GF-D8 (cell line): ENCODE results near the gene SCNN1B.
"Not testable (repeated sequence)": the region's sequence is repeated elsewhere in the genome, so short reads cannot be mapped to it uniquely, and the experiment has no call there.

ENCODE experiments used
- DNase-seq: peaks from one replicate; lab custom pipeline; 2025; lab: John Stamatoyannopoulos, UW

SCNN1B gene, protein sequence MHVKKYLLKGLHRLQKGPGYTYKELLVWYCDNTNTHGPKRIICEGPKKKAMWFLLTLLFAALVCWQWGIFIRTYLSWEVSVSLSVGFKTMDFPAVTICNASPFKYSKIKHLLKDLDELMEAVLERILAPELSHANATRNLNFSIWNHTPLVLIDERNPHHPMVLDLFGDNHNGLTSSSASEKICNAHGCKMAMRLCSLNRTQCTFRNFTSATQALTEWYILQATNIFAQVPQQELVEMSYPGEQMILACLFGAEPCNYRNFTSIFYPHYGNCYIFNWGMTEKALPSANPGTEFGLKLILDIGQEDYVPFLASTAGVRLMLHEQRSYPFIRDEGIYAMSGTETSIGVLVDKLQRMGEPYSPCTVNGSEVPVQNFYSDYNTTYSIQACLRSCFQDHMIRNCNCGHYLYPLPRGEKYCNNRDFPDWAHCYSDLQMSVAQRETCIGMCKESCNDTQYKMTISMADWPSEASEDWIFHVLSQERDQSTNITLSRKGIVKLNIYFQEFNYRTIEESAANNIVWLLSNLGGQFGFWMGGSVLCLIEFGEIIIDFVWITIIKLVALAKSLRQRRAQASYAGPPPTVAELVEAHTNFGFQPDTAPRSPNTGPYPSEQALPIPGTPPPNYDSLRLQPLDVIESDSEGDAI

DNA sequence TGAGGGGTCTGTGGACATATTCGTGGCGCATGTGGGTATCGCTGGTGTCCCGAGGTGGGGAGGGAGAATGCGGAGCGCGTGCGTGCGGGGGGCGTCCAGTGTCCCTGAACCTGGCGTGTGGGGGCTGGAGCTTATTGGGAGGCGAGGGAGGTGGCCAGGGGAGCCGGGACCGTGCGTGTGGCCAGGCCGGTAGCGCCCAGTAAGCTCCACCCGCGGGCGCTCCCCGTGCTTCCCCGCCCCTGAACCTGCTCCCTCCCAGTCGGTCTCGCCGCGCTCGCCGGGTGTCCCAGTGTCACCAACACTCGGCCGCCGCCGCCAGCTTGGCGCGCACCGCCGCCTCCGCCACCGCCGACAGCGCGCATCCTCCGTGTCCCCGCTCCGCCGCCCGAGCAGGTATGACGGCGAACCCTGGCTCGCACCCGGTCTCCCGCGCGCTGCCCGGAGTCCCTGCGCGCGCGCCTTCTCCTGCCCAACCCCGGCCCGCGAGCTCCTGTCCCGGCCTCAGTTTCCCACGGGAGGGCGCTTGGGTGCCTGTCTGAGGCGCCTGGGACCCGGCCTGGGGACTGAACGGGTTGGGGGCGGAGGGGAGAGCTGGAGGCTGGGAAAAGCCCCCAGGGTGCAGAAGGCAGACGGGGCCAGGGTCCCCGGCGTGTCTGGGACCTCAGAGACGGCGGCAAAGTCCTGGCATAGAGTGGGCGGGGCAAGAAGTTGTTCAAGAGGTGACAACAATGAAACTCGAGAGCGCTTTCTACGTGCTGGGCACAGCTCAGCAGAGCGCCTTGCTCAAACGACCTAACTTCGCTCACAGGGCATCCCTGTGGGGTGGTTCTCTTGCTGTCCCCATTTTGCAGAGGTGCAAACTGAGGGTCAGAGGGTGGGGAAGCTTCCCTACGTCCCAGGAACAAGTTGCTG is at the start of gene SCNN1B:
SCNN1B (plus strand) TSS at position 258 of the 912 bp plus-strand sequence. CDS start 46,298 bp downstream, outside the sequence.
- DNase-seq = no peak

DNA sequence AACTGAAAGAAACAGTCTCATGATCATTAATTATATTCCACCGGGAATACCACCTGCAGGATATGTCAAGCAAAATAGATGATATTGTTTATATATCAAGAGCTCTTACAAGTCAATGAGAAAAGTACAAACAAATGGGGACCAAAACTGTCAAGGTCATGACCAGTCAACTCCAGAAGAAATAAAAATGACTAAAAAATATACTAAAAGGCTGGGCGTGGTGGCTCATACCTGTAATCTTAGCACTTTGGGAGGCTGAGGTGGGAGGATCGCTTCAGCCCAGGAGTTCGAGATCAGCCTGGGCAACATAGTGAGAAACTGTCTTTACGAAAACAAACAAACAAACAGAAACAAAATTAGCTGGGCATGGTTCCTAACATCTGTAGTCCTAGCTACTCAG is 49.8 kb upstream of the SCNN1B start:
- DNase-seq = no peak

DNA sequence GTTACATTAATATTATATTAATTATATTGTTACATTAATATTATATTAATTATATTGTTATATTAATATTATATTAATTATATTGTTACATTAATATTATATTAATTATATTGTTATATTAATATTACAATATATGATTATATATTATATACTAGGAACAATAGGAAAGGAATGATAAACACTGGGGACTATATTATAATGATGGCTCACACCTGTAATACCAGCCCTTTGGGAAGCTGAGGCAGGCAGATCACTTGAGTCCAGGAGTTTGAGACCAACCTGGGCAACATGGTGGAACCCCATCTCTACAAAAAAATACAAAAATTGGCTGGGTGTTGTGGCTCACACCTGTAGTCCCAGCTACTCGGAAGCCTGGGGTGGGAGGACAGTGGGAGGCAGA is 48.5 kb upstream of the SCNN1B start:
- DNase-seq = not testable (repeated sequence)

DNA sequence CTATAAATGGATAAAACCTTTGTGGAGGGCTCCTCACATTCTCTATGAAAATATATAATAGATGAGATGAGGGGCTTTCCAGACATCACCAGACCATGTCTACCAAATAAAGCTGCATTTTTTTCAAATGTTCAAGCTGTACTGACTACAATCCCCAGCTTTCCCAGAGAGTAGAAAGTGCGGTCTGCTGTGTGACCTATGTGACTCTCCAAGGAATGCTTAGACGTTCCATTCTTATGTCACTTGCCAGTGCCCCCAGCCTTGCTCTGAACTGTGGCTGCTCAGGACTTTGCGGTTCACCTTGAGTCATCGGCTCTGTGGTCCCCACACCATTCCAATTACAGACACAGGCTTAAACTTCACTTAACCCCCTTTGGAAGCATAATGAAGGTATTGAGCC is 47.8 kb upstream of the SCNN1B start:
- DNase-seq = no peak

DNA sequence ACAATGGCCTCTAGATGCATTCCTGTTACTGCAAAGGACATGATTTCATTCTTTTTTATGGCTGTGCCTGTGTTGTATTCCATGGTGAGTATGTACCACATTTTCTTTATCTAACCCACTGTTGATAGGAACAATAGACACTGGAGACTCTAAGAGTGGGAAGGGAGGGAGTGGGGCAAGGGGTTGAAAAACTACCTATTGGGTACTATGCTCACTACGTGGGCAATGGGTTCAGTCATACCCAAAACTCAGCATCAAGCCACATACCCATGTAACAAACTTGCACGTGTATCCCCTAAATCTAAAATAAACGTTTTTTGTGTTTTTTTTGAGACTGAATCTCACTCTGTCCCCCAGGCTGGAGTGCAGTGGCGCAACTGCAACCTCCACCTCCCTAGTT is 47.1 kb upstream of the SCNN1B start:
- DNase-seq = no peak

DNA sequence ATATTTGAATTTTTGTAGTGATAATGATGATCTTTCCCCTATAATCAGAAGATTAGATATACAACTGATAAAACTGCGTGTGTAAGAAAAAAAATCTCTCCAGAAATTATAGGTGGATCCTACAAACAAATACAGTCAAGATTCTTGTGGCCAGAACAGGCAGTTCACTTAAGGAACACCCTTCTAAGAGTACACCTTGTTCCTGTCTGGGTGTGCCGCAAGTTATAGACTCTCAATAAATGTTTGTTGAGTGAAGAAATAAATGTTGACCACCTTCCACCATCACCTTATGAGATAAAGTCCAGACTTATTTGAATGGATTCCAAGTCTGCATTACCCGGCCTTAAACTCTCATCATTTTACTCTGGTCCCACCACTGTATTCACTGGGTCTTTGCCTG is 45.7 kb upstream of the SCNN1B start:
- no peak for DNase-seq

DNA sequence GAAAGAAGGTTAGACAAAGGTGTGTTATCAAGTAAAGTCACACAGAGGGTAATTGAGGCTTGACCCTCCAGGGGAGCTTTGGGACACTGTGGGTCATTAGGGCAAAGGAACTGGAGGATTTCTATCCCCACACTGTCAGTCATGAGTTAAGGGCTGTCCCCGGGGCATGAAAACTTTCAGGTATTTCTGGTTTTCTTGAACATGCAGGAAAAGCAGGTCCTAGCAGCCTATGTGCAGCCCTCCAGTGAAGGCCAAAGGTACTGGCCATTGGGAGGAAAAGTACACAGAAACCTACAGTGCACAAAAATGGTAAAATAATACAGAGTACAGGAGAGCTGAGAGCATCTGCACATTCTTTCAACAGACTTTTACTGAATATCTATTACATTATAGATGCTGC is 44.4 kb upstream of the SCNN1B start:
- DNase-seq = no peak

DNA sequence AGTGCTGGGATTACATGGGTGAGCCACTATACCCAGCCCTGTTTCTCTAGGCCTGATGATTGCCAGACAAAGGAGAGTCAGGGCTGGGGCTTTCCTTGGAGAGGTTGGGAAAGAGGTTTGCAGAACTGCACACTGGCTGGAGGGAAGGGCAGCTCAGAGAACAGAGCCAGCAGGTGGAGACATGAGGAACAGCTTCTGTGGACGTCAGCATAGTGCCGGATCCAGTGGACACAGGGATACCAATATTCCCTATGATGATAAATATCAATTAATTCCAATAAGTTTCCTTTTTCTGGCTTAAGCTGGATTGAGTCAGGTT is 43.2 kb upstream of the SCNN1B start:
- DNase-seq = no peak

DNA sequence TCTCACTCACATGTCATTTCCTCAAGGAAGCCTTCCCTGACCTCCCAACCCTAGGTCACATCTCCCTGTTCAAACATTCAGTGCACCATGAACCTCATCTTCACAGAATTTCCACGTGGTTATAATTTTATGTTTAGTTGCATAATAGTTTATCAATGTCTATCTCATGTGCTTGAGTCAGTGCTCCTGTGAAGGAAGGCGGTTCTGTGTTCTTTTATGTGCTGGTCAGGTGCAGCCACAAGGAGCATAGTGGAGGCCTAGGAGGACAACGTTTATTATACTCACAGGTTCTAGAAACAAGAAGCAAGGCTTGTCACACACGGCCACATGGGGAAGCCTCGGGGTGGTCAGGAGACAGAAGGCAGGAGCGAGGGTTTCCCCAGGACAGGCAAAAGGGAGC is 34.5 kb upstream of the SCNN1B start:
- no peak for DNase-seq

DNA sequence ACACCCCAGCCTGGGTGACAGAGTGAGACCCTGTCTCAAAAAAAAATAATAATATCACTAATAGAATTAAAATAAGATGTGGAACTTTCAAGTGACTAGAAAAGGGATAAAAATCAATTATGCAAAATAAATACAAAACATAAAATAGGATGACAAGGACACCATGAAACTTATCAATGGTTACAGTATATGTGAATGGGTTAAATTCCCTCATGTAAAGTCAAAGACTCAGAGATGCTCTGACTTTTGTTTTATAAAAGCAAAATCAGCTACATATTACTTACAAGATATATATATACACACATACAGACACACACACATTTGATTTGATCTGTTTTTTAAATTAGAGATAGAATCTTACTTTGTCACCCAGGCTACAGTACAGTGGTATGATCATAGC is 33.5 kb upstream of the SCNN1B start:
- no peak for DNase-seq

DNA sequence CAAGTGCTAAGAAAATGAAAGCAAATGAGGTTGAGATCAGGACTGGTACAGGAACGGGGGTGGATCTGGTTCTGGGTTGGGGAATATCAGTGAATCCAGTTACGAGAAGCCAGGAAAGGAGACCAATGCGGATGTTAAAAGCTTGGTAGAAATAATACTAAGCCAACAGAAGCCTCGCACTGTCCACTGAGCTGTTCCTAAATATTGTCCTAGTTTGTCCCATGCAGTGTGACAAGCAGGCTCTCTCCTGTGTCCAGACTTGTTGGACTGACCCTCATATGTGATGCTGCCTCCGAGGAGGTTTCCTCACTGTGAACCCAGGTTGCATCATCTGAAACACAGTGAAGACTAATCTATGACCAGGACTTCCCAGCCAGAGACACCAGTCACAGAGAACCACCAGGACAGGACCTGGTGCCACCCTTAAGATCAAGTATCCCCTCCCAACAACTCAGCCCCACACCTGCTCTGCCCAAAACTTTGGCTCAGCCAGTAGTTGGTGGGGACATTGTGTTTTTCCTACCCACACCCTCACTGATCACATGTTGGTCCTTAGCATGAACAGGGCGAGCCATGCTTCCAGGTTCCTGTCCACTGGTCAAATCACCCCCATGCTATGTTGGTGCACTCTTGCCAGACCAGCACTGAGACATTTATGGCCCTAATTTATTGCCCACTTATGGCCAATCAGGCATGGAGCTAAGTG is 32.7 kb upstream of the SCNN1B start:
- DNase-seq = no peak

DNA sequence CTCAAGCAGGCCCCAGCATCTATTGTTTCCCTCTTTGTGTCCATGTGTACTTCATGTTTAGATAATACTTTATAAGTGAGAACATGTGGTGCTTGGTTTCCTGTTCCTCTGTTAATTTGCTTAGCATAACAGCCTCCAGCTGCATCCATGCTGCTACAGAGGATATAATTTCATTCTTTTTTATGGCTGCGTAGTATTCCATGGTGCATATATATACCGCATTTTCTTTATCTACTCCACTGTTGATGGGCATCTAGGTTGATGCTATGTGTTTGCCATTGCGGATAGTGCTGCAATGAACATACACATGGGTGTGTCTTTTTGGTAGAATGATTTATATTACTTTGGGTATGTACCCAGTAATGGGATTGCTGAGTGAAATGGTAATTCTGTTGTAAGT is 31.4 kb upstream of the SCNN1B start:
- no peak for DNase-seq

DNA sequence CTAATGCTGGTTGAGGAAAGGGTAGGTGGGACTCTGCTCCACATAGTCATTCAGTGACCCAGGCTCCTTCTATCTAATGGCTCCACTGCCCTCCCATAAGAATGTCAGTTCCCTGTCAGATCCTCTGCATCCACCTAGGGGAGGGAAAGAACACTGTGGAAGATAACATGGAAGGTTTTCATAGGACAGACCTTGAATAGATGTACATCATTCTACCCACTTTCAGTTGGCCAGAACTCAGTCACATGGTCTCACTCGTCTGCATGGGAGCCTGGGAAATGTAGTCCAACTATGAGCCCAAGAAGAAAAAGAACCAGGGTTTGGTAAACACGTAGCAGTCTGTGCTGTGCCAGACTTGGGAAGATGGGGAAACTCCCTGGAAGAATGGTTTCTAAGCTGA is 27.1 kb upstream of the SCNN1B start:
- no peak for DNase-seq

DNA sequence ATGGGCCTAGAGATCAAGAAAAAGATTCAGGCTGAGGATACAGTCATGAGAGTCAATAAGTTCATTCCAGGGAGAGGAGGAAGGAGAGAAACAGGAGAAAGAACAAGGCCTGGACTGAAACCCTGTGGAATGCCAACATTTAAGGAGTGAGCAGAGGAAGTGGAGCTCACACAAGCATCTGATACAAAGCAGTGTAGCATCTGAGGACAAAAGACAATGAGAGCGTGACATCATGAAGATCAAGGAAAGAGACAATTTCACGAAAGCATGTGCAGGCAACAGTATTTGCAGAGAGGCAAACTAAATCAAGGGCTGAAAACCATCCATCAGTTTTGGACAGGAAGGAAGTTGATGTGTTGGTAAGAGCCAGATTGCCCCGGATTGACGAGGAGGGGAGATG is 25.3 kb upstream of the SCNN1B start:
- DNase-seq = no peak

DNA sequence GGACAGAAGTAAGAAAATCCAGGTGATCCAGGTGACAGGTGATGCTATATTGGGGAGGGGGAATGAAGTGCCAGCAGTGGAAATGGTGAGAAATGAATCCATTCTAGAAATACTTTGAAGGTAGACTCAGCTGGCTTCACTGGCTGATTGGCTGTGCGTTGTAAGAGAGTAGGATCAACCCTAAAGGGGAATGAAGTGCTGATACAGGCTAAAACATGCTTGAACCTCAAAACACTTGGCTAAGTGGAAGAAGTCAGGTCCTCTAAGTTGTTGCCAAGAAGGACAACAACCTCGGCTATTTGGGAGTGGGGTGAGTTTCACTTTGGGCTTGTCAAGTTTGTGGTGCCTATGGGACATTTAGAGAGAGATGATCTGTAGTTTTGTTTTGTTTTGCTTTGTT is 24.1 kb upstream of the SCNN1B start:
- DNase-seq = no peak

DNA sequence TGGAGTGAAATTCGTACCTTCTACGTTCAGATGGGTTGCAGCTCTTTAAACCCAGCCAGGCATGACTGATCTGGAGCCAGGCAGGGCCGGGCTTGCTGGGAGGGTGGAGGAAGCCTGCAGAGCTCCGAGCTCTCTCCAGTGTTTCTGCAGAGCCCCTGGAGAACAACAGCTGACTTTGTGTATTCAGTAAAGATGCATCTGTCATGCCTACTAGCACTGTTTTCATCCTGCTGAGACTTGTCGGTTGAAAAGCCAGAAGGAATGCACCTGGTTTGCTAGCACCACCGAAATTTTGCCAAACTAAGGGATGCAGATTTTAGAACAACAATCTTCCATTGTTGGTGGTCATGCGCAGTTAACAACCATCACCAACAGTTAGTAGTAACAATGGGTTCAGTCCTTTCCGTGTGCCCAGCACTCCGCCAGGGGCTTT is 22.4 kb upstream of the SCNN1B start:
- no peak for DNase-seq

DNA sequence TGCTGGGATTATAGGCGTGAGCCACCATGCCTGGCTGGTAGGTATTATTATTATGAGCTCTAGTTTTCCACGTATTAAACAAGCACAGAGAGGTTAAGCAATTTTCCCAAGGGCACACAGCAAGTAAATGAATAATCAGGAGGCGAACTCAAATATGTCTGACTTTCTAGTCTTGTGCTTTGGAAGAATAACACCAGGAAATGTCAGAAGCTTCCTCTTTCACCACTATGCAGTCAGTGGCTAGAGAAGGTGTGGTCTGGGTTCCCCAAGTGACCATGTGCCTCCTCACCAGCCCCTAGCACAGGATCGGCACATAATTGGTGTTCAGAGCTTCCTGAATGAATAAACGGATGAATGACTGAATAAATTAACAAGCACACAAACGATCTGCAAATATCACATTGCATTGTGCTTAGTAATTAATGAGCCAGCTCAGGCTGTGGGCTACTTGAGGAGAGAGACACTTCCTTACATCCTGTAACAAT is 21.6 kb upstream of the SCNN1B start:
- DNase-seq = no peak

DNA sequence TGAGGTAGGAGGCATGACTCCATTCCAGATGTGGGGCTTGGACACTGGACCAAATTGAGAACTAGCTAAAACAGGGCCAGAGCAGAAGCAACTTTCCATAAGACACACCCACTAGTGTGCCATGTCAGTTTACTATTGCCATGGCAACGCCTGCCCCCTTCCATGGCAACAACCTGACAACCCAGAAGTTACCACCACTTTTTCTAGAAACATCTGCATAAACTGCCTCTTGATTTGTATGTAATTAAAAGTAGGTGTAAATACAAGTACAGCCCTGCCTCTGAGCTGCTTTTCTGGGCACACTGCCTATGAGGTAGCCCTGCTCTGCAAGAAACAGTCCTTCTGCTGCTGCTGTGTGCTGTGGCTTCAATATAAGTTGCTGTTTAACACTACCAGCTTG is 19.5 kb upstream of the SCNN1B start:
- no peak for DNase-seq

DNA sequence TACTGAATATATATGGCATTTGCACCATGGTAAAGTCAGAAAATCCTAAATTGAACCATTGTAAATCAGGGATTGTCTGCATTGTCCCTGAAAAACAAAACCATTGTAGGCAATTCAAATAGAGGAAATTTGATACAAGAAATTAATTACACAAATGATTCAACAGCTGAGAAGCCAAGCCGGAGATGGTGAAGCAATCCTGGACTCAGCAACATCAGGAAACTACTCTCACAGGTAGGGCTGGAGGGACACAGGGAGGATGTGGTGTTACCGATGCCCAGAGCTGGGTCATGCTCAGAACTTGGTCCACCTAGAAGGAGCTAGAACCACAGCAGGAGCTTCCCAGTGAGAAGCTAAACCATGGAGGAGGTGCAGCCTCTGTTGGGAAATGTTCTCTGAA is 18.5 kb upstream of the SCNN1B start:
- DNase-seq = no peak

DNA sequence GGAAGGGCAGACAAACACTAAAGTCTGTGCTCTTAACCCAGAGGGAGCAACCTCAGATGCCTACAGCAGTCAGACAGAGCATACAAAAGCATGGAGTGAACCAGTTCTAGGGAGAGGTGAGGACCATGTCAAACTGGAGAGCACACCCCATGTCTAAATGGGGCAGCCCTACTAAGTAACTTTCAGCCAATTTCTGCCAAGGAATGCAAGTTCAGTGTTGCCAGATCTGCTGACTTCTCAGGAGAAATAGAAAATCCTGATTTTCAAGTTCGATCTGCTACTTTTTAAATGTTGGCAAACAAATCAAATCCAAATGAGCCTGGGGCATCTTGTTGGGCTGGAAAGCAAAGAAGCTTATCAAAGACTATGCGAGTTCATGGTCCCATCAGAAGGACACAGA is 17.5 kb upstream of the SCNN1B start:
- no peak for DNase-seq

DNA sequence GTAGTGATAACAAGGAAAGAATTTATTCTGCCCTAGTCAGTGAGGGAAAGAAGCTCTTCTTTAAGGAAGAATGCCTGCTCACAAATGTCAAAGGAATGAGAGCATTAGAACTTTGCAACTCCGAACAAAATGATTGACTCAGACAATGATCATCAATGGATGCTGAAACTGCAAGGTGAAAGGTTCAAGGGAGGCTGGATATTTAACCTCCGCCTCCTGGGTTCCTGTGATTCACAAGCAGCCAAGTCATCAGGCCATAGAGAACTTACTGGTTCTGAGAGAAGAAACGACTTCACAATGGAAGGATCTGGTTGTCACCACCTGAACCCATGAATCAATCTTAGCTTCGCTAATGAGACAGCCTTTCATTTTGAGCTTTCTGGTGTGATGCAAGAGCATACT is 16.0 kb upstream of the SCNN1B start:
- DNase-seq = no peak

DNA sequence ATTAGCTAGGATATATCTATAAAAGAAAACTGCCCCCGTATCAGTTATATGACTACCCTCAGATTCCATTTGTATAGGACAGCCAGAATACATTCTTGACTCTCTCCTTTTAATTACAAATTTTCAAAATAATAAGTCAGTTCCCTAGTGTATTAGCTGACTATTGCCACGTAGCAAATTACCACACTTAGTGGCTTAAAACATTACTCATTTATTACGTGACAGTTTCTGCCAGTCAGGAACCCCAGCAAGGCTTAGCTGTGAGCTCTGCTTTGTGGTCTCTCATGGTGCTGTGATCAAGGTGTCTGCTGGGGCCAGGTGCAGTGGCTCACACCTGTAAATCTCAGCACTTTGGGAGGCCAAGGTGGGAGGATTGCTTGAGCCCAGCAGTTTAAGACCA is 13.9 kb upstream of the SCNN1B start:
- no peak for DNase-seq
